GM12801 (cell line): ENCODE data around the gene RMC1.

Experiments used
- CTCF ChIP-seq: IDR thresholded peaks from one replicate; pipeline ENCODE4 v1.5.1; 2011; ENCODE audit warnings: control low read depth; ENCODE audit not compliant: insufficient read length; ENCODE audit errors: extremely low read depth

Gene RMC1

DNA sequence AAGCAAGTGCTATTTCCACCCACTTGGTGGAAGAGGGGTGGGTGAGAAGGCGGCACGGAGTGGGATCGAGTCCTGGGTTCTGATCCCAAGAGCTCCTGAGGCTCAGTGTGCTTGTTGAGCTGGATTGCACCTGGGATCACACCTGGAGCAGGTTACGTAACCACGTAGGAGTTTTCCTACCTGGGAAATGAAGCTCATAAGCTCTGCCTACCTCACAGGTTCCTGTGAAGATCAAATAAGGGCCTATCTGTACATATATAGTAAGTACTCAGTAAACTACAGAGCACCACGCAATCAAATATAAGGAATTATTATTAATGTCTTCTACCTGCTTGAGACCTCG, 72.0 kb downstream of the RMC1 start:
- TF ChIP-seq CTCF = no peak

DNA sequence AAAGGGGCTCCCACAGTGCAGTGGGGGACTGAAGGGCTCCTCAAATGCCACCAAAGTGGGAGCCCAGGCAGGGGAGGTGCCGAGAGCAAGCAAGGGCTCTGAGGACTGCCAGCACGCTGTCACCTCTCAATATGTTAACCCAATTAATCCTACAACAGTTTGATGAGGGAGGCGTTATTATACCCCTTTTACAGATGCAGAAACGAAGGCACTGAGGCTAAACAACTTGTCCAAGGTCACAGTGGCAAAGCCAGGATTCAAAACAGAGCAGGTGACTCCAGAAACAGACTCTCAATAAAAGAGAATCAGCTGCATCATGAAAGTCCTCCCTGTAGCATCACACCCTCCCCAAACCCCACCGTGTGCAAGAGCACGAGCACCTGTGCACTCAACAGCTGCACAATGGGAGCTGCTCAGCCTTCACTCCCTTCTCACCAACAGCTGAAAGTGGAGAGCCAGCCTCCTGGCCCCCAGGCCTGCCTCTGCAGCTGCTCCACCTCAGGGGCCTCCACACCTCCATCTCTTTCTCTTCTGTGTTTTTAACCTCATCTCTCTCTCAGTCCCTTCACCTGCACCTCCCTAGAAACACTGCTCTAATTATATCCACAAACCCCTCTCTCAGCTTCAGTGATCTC, 74.9 kb downstream of the RMC1 start:
- no peak for TF ChIP-seq CTCF

DNA sequence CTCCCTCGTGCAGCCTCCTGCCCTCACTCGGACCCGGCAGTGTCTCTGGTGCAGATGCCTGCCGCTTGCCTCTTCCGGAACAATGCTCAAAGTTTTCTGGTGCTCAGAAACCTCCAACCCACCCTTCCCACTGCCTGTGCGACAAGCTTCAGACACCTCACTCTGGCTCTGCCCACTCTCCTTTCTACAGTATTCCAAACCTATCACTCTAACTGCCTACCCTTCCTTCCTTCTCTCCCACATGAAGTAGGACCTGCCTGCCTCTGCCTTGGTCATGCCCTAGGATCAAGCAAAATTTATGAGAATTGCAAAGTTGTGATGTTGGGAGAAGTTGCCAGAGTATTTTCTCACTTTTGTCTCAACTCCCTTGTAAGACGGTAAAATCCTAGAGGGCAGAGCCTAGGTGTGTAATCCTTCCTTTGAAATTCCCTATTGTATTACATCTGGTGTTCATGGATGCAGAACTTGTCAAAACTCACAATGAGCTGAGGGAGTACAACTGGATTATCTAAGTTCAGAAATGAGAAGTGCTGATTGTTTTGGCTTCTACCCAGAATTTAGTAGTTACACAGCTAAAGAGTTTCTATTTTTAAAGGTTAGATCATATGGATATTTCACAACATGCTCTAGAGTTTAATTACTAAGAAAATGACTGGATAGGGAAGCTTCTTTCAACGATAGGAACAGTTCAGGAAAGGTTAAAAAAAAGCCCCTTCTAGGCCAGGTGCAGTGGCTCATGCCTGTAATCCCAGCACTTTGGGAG, 75.8 kb downstream of the RMC1 start:
- no peak for TF ChIP-seq CTCF

GRCh38 chr18:23580677-23581367, 77.5 kb downstream of the RMC1 start:
- TF ChIP-seq CTCF = no peak
